ENCODE results near the gene ASB5.
A peak's percentile ranks its signal among the peaks of the same experiment; 100 is the strongest.
"Not testable (repeated sequence)": the region's sequence is repeated elsewhere in the genome, so short reads cannot be mapped to it uniquely, and the experiment has no call there.

The ASB5 gene

GRCh38 chr4:176212351-176212750 lies 56.7 kb downstream of the ASB5 start:
- not testable (repeated sequence) for DNase-seq

GRCh38 chr4:176210579-176211296 lies 58.3 kb downstream of the ASB5 start:
- DNase-seq, result no peak

- no peak for DNase-seq
Observed at GRCh38 chr4:176210101-176210500, 58.9 kb downstream of the ASB5 start.

- DNase-seq, result no peak
Observed at GRCh38 chr4:176209535-176209934, 59.5 kb downstream of the ASB5 start.

- no peak for DNase-seq
Observed at GRCh38 chr4:176207839-176208238, 61.2 kb downstream of the ASB5 start.

- DNase-seq, result no peak
Observed at GRCh38 chr4:176205299-176205698, 63.7 kb downstream of the ASB5 start.

GRCh38 chr4:176198316-176198903 lies 70.6 kb downstream of the ASB5 start:
- no peak for DNase-seq

GRCh38 chr4:176195184-176195978 lies 73.6 kb downstream of the ASB5 start, which contains the start of gene SPATA4:
Gene SPATA4 (minus strand): TSS chr4:176195585. CDS start chr4:176195562, 23 bp downstream.
- peak; percentile 96 for DNase-seq

GRCh38 chr4:176193938-176194337 lies 75.1 kb downstream of the ASB5 start:
- peak; percentile 38 for DNase-seq

- DNase-seq, result no peak
Observed at GRCh38 chr4:176193126-176193525, 75.9 kb downstream of the ASB5 start.

- no peak for DNase-seq
Observed at GRCh38 chr4:176191974-176192373, 77.0 kb downstream of the ASB5 start.

GRCh38 chr4:176189891-176190795 lies 78.9 kb downstream of the ASB5 start:
- no peak for DNase-seq

GRCh38 chr4:176188654-176189053 lies 80.4 kb downstream of the ASB5 start:
- DNase-seq, result no peak

GRCh38 chr4:176187624-176188023 lies 81.4 kb downstream of the ASB5 start:
- DNase-seq, result no peak

- DNase-seq, result no peak
Observed at GRCh38 chr4:176186671-176187395, 82.2 kb downstream of the ASB5 start.

GRCh38 chr4:176186067-176186466 lies 83.0 kb downstream of the ASB5 start:
- DNase-seq, result no peak

- no peak for DNase-seq
Observed at GRCh38 chr4:176185051-176185450, 84.0 kb downstream of the ASB5 start.

Measured in stimulated activated naive CD4-positive, alpha-beta T cell treated with Interleukin-2 at 50 U/mL for 16 hours (primary cell).